ENCODE results near the gene EFCAB14.
A peak's percentile ranks its signal among the peaks of the same experiment; 100 is the strongest.
"Not testable (repeated sequence)": the region's sequence is repeated elsewhere in the genome, so short reads cannot be mapped to it uniquely, and the experiment has no call there.

The EFCAB14 gene

GRCh38 chr1:46718727-46719622 lies at the start of gene EFCAB14:
EFCAB14 (minus strand) TSS chr1:46719114; CDS start chr1:46718087, 1,027 bp downstream.
- DNase-seq: peak; percentile 95

DNA sequence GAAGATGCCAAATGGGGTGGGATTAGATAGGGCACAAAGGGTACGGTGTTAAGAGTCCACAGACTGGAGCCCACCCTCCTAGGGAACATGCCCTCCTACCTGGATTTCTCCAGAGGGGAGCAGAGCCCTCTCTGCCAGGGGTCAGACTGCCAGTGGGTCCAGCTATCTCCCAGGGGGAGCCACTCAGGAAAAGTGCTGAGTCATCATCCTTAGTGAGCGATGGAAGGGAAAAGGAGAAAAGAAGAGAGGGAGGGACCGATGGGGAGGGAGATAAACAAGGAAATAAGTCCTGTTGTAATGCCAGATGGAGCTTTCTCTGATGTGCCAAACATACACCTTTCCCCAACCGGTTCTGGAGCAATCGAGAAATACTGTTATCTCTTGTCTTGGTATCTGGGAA lies 49.5 kb upstream of the EFCAB14 start:
- DNase-seq: no peak

DNA sequence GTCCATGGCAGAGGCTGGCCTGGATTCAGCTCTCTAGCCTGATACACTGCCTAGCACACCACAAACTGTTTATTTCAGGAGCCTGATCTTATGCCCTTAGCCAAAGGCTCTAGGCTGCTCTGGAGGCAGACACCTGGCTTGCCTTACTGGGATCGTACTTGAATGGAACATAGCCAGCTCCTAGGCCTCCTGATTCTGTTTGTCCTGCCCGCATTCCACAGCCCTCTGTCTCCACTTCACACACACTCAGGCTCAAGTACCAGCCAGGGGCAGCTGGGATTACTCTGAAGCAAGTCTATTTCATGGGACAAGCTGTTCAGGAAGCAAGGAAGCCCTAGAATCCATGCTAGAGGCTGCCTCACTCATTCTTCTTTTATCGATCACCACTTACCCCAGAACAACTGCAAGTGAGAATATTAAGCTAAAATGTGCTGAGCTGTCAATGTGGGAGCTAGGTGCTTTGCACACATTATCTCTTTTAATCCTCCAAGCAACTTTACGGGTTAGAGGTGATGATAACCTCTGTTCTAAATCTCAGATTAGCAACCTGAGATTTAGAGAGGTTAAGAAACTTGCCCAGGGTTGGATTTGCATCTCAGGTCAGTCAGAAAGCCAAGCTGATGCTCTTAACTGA lies 48.9 kb upstream of the EFCAB14 start:
- DNase-seq: peak; percentile 47

DNA sequence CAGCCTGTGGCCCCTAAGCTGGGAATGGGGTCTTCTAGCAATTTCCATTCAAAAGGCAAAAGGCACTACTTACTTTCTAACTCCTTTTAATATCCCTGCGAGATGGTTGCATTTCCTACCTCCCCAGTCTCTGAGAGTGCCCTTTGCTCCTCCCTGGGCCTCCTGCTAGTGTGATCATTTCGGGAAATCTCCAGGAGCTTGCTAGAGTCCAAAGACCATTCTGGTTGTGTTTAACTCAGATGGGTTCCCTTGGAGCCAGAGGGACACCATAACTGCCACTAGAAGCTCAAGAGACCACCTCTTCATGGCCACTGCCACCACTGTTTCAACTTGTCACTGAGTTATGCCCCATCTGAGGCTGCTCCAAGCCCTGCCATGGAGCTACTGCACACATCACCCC lies 45.5 kb upstream of the EFCAB14 start:
- DNase-seq: no peak

- no peak for DNase-seq
Measured at GRCh38 chr1:46761740-46762139, 42.8 kb upstream of the EFCAB14 start.

GRCh38 chr1:46760558-46761166 lies 41.7 kb upstream of the EFCAB14 start:
- no peak for DNase-seq

GRCh38 chr1:46757956-46758528 lies 39.1 kb upstream of the EFCAB14 start:
- no peak for DNase-seq

GRCh38 chr1:46757247-46757955 lies 38.5 kb upstream of the EFCAB14 start:
- DNase-seq: peak; percentile 92

DNA sequence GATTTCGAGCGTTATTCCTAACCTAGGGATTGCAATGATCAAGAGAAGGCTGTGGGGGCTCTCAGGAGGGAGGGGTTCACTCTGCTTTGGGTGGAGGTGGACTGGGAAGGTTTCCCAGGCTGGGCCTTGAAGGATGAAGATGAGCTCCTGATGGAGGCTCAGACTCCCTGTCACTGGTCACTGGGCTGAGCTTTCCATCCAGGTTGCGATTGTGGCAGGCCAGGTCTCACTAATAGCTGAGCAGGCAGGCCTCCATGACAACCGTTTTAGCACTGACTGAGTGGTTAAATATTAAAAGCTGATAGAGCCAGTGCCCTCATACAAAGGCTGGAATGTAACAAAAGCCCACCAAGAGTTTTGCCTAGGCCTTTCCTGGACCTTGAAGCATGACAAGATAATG lies 36.2 kb upstream of the EFCAB14 start:
- no peak for DNase-seq

DNA sequence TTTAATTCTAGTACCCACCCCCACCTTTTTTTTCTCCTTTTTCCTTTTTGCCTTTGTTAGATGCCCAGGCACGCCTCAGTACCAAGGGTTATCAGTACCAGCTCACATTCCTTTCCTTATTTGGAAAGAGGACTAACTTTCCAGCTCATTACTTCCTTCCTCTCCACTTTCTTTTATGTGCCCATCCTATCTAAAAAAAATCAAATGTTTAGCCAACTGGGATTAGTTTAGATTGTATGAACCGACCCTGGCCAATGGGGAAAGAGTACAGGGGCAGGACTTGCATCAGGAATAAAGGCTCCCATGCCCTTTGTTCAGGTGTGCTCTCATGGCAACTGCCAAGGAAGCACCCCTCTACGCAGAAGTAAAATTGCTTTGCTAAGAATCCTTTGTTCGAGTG lies 35.8 kb upstream of the EFCAB14 start:
- not testable (repeated sequence) for DNase-seq

DNA sequence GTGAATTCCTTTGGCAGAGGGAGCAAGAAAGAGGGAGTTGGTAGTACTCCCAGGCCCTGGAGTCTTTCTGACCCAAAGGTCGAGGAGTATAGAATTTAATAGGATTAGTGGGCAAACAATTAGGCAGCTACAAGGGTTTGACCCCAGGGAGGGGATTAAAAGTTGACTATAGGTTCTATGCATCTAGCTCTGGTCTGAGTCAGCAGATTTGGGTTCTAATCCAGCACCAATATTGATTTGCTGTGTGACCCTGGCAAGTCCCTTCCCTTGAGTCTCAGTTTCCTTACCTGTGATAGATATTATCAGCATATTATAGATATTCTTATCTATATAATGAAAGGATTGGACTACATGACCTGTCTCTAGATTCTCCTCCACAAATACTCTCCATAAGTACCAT lies 35.1 kb upstream of the EFCAB14 start:
- no peak for DNase-seq

- DNase-seq: no peak
Measured at GRCh38 chr1:46749921-46750404, 31.0 kb upstream of the EFCAB14 start.

DNA sequence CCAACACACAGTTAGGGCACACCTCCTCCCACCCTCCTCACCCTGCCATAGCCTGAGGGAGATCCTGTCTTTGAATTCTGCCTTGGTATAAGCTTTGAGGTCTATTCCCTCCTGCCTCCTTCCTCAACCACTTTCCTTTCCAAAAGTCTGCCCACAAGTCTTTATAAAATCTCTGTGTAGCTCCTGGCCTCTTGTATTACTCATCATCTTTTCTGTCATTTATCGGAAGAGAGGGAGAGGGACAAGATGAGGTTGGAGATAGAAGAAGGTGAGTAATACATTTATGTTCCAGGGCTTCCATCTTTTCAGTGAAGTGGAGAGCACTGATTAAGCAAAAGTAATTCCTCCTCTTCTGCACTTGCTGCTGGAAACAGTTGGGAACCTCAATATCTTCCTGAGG lies 30.5 kb upstream of the EFCAB14 start:
- no peak for DNase-seq

- peak; percentile 46 for DNase-seq
Measured at GRCh38 chr1:46747683-46748288, 28.9 kb upstream of the EFCAB14 start.

- no peak for DNase-seq
Measured at GRCh38 chr1:46742069-46742468, 23.2 kb upstream of the EFCAB14 start.

- DNase-seq: no peak
Measured at GRCh38 chr1:46735708-46736324, 16.9 kb upstream of the EFCAB14 start.

GRCh38 chr1:46728327-46728873 lies 9.5 kb upstream of the EFCAB14 start:
- not testable (repeated sequence) for DNase-seq

DNA sequence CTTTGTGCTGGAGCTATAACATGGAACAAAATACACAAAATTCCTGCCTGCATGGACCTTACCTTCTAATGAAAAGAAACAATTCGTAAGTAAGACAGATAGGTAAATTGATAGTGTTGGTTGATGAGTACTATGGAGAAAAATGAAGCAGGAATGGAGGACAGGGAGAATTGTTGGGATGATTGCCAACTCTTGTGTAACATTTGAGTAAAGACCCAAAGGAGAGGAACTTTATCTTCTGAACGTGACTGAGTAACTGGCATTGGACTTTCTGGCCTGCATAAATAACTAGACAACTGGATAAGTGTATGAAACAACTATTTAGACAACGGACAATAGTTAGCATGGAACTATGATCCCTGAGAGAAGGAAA lies 6.8 kb upstream of the EFCAB14 start:
- DNase-seq: no peak

- peak; percentile 91 for DNase-seq
Measured at GRCh38 chr1:46724991-46725735, 6.2 kb upstream of the EFCAB14 start.

GRCh38 chr1:46723901-46724300 lies 5.0 kb upstream of the EFCAB14 start:
- DNase-seq: no peak
